ENCODE measurements around the gene CDK5RAP3.

Gene CDK5RAP3

DNA sequence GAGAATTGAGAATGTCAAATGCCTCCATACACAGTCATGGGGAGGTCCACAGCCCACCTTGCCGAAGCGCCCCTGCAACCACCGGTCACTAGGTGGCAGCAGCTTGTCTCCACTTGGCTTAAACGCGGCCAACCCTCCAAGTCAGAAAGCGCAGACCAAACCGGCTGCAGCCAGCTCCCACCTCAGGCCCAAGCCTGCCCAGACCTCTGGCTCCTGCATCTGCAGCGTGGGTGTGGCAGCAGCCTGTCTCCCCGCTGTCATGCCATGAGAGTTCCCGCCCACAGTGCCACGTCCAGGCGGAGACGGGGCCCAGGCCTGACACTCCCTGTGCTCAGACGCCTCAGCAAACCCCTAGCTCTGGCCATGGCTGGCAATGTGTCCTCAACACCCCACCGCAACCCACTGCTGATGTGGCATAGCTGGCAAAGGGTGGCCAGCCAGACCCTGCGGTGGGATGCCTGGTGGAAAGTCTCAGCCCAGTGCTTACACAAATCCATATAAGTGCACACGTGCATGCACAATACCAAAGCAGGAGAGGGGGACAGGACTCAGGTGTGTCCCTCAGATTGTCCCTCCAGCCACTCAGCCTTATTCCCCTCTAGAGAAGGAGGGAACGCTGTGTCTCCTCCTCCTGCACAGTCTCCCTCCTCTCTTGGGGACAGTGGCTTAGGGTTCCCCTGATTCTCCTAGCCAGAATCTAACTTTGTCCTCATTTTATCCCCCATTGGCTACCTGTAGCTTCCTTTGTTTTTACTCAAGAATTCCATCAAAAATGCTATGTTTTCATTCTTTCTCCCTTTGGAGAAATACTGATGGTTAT lies 55.8 kb downstream of the CDK5RAP3 start:
- DNase-seq = peak; percentile 81

DNA sequence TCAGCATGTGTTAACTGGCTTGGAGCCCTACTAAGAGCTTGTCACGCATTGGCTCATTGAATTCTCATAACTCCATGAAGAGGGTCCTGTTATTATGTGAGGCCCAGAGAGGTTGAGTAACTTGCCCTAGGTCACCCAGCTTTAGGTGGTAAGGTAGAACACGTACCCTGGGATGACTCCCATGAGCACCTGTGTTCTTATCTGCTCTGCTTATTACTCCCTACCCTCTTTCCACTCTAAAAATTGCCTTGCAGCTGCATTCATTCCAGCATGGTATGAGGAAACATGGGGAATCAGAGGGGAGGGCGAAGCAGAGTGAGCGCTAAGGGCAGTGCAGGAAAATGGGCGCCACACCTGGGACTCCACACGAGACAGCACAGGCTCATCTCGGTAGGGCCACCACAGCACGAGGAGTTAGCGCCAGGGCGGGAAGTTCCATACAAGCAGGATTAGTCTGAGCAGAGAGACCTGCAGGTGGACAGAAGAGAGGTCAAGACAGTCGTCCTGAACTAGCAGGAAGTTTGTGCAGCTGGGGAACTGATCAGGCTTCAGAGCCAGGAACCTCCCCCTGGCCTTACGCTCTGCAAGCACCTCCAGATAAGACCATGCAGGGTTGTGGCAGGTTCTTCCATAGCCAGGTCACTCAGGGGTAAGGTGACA lies 56.5 kb downstream of the CDK5RAP3 start:
- no peak for DNase-seq

DNA sequence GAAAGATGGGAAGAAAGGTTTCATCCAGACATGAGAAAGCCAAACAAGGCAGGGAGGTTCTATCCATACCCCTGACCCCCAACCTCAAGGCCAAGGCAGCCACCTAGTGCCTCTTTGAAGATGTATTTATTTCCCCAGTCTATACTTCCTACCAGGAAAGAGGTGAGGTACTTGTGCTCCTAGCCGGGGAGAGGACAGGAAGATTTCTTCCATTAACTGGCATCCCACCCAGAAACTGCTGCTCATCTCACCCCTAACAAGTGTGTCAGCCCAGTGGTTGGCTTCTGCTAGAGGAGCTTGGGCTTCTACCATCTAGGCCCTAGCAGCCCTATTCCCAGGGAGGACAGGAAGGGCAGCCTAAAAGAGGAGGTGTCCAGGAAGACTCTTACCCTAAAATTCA lies 57.8 kb downstream of the CDK5RAP3 start:
- DNase-seq = no peak

DNA sequence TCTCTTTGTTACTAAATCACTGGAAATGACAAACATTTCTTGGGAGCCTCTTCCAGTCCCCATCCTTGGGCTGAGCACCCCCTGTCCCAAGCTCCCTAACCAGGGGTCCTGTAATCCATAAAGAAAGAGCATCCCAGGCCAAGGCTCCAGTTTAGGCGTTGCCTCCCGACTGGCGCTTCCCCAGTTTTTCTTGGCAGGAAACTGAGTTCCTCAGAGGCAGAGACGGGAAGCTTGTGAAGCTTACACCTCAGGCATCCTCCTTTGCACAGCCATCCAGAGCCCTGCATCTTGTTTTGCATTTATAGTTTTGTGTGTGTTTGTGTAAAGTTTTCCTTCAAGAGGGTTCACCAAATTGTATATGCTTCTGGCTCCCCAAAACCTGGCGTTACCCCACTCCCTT lies 59.6 kb downstream of the CDK5RAP3 start:
- DNase-seq = no peak
